PC-3 (cell line): Measurements from ENCODE around the gene DNAJC19. TPM values are rescaled to one million over a fixed set of nuclear protein-coding genes. Genes with fewer than 3 reads are reported as not detected.

ENCODE experiments used
- ATAC-seq: fragments of 200-7000 bp; cut with Tn5 transposase; 2 replicates; pipeline ENCODE4 v1.9.1; 2020; ENCODE audit warnings: mild to moderate bottlenecking, moderate library complexity
- BruUV-seq: library from RNA; stranded (reverse); fragments of 400-500 nt; replicated peaks from 2 replicates; lab custom pipeline; 2021; lab: Mats Ljungman, UMichigan
- CTCF ChIA-PET: fragments of 300-600 bp; sonication (Branson Sonifier 250); formaldehyde crosslinking; loops from one replicate; lab custom pipeline; 2022; ENCODE audit warnings: antibody characterized with exemption; lab: Charles Lee
- POLR2A ChIA-PET: fragments of 300-600 bp; sonication (Branson Sonifier 250); formaldehyde crosslinking; loops from one replicate; lab custom pipeline; 2022; ENCODE audit warnings: antibody characterized with exemption; ENCODE audit not compliant: unreplicated experiment; lab: Charles Lee
- DNase-seq: peaks from one replicate; pipeline ENCODE4 v3.0.0-alpha.2; 2015
- H2AFZ ChIP-seq: fragments of 300-600 bp; sonication (generic); 2 replicates; pipeline ENCODE4 v1.6.0; 2016; ENCODE audit warnings: antibody characterized with exemption, low read length
- H3F3A ChIP-seq: fragments of 300-600 bp; sonication (generic); one replicate; pipeline ENCODE4 v1.6.0; 2017; ENCODE audit warnings: antibody characterized with exemption, low read length, control low read depth, mild to moderate bottlenecking; ENCODE audit not compliant: unreplicated experiment
- H3K27ac ChIP-seq: fragments of 300-600 bp; sonication (generic); 2 replicates; pipeline ENCODE4 v1.5.1; 2016; ENCODE audit warnings: mild to moderate bottlenecking, low read length
- H3K27me3 ChIP-seq: fragments of 300-600 bp; sonication (generic); 2 replicates; pipeline ENCODE4 v1.6.1; 2016; ENCODE audit warnings: low read length, mixed read lengths
- H3K36me3 ChIP-seq: fragments of 300-600 bp; sonication (generic); 2 replicates; pipeline ENCODE4 v1.6.1; 2016; ENCODE audit warnings: low read depth, mixed run types, low read length, mixed read lengths
- H3K4me1 ChIP-seq: fragments of 300-600 bp; sonication (generic); 2 replicates; pipeline ENCODE4 v1.5.1; 2016; ENCODE audit warnings: low read length; ENCODE audit not compliant: insufficient read depth
- H3K4me2 ChIP-seq: fragments of 300-600 bp; sonication (generic); 2 replicates; pipeline ENCODE4 v1.6.0; 2016; ENCODE audit warnings: low read length
- H3K4me3 ChIP-seq: fragments of 300-600 bp; sonication (generic); 2 replicates; pipeline ENCODE4 v1.5.1; 2016; ENCODE audit warnings: mild to moderate bottlenecking, low read length, mixed read lengths
- H3K79me2 ChIP-seq: fragments of 300-600 bp; sonication (generic); 2 replicates; pipeline ENCODE4 v1.6.1; 2017; ENCODE audit warnings: low read length, mixed read lengths
- H3K9ac ChIP-seq: fragments of 300-600 bp; sonication (generic); 2 replicates; pipeline ENCODE4 v1.6.0; 2016; ENCODE audit warnings: mild to moderate bottlenecking, low read length
- H3K9me2 ChIP-seq: fragments of 300-600 bp; sonication (generic); replicated peaks from 2 replicates; pipeline ENCODE4 v1.6.1; 2016; ENCODE audit warnings: mixed run types, low read length, mixed read lengths
- H3K9me3 ChIP-seq: fragments of 300-600 bp; sonication (generic); 2 replicates; pipeline ENCODE4 v1.6.1; 2016; ENCODE audit warnings: low read length, mixed read lengths
- H4K20me1 ChIP-seq: fragments of 300-600 bp; sonication (generic); 2 replicates; pipeline ENCODE4 v1.6.1; 2016; ENCODE audit warnings: low read length, mixed read lengths
- CTCF ChIP-seq: fragments of 300-600 bp; sonication (generic); conservative IDR thresholded peaks from 2 replicates; pipeline ENCODE4 v1.5.1; 2017; ENCODE audit warnings: antibody characterized with exemption, low read depth, mild to moderate bottlenecking, low read length
- EZH2 ChIP-seq: fragments of 300-600 bp; sonication (generic); IDR thresholded peaks from one replicate; pipeline ENCODE4 v1.6.1; 2017; ENCODE audit warnings: antibody characterized with exemption, mild to moderate bottlenecking, low read length; ENCODE audit not compliant: unreplicated experiment
- EZH2phosphoT487 ChIP-seq: fragments of 300-600 bp; sonication (generic); IDR thresholded peaks from 2 replicates; pipeline ENCODE4 v1.6.1; 2018; ENCODE audit warnings: mild to moderate bottlenecking, antibody characterized with exemption, low read length, borderline replicate concordance
- intact Hi-C: fragments of 100-400 bp; cut with micrococcal nuclease; formaldehyde crosslinking; loops from 2 replicates; pipeline ENCODE4 v1.9.0; 2023
- total RNA-seq: library from RNA; depleted of rRNA; stranded (reverse); fragments of >200 nt; gene quantifications from 2 replicates; pipeline ENCODE4 v1.2.3, GENCODE V29; 2014

Gene DNAJC19
- total RNA-seq, 1 experiment from 2014 or later, result 41.5 TPM

- POLR2A ChIA-PET, result no interaction called here
- no peaks in the 10 kb centered on the region for H3F3A ChIP-seq
- no TSS peak for BruUV-seq
These were observed 16.0 kb downstream of the DNAJC19 start for GRCh38 chr3:180973543-180973942.

GRCh38 chr3:180970931-180971330 lies 18.6 kb downstream of the DNAJC19 start:
- no peak overlapping the region for H3K4me3 ChIP-seq
- no peaks in the 10 kb centered on the region for H3K9me2 ChIP-seq
- H3K27me3 ChIP-seq, result no peaks in the 10 kb centered on the region
- no peak overlapping the region for H2AFZ ChIP-seq
- DNase-seq (no peak), ATAC-seq (no peak)
- no peak overlapping the region for H3K27ac ChIP-seq
- H4K20me1 ChIP-seq, result no peaks in the 10 kb centered on the region
- H3K9ac ChIP-seq, result no peak overlapping the region
- intact Hi-C loops, result no loop called here
- TF ChIP-seq EZH2, result no peak
- TF ChIP-seq EZH2phosphoT487, result no peak
- TF ChIP-seq CTCF, result no peak
- H3K79me2 ChIP-seq, result no peaks in the 10 kb centered on the region
- no peaks in the 10 kb centered on the region for H3K9me3 ChIP-seq
- peaks cover 74% of the 10 kb centered on the region for H3K36me3 ChIP-seq
- no peaks in the 10 kb centered on the region for H3F3A ChIP-seq
- CTCF ChIA-PET, result no interaction called here
- POLR2A ChIA-PET, result interaction anchor here (0.7 kb wide), 1 partner anchor 17 kb away, joined by 6 read pairs; no protein-coding TSS in a partner anchor
- no peaks in the 10 kb centered on the region for H3K4me1 ChIP-seq
- no peak overlapping the region for H3K4me2 ChIP-seq
- BruUV-seq, result no TSS peak

More at GRCh38 chr3:180973543-180973942, 16.0 kb downstream of the DNAJC19 start:
- DNase-seq (no peak), ATAC-seq (no peak)
- Histone ChIP-seq H3K4me3 (no peak overlapping the region), H3K9me2 (no peaks in the 10 kb centered on the region), H3K36me3 (peaks cover 63% of the 10 kb centered on the region), H3K27ac (no peak overlapping the region), H3K4me1 (no peaks in the 10 kb centered on the region), H3K4me2 (no peak overlapping the region), H3K9ac (no peak overlapping the region), H4K20me1 (no peaks in the 10 kb centered on the region), H2AFZ (no peak overlapping the region), H3K9me3 (no peaks in the 10 kb centered on the region), H3K27me3 (no peaks in the 10 kb centered on the region), H3K79me2 (no peaks in the 10 kb centered on the region)
- CTCF ChIA-PET, result interaction anchor here (0.8 kb wide), 1 partner anchor 9 kb away, joined by 3 read pairs; no protein-coding TSS in a partner anchor
- intact Hi-C loops, result no loop called here
- no peak for TF ChIP-seq EZH2
- no peak for TF ChIP-seq CTCF
- no peak for TF ChIP-seq EZH2phosphoT487

- no peak for DNase-seq
- no TSS peak for BruUV-seq
- Histone ChIP-seq H3K4me2 (no peak overlapping the region), H3K4me3 (no peak overlapping the region), H2AFZ (no peak overlapping the region), H4K20me1 (no peaks in the 10 kb centered on the region), H3K27ac (no peak overlapping the region), H3K79me2 (no peaks in the 10 kb centered on the region), H3K27me3 (no peaks in the 10 kb centered on the region), H3K9me2 (no peaks in the 10 kb centered on the region), H3F3A (no peaks in the 10 kb centered on the region), H3K4me1 (no peaks in the 10 kb centered on the region), H3K36me3 (peaks cover 71% of the 10 kb centered on the region), H3K9ac (no peak overlapping the region), H3K9me3 (no peaks in the 10 kb centered on the region)
- ChIA-PET CTCF (no interaction called here), POLR2A (no interaction called here)
- no peak for TF ChIP-seq EZH2phosphoT487
- TF ChIP-seq EZH2, result no peak
- no peak for TF ChIP-seq CTCF
- intact Hi-C loops, result no loop called here
- no peak for ATAC-seq
These were observed 27.0 kb downstream of the DNAJC19 start for GRCh38 chr3:180962530-180962929.
